DMS79 treated with DMSO at 0.1 percent for 48 hours (cell line): ENCODE data around the gene ZBTB18.
"Not testable (repeated sequence)": the region's sequence is repeated elsewhere in the genome, so short reads cannot be mapped to it uniquely, and the experiment has no call there.

ENCODE experiments used
- DNase-seq: peaks from one replicate; lab custom pipeline; 2025; lab: John Stamatoyannopoulos, UW

ZBTB18 gene

DNA sequence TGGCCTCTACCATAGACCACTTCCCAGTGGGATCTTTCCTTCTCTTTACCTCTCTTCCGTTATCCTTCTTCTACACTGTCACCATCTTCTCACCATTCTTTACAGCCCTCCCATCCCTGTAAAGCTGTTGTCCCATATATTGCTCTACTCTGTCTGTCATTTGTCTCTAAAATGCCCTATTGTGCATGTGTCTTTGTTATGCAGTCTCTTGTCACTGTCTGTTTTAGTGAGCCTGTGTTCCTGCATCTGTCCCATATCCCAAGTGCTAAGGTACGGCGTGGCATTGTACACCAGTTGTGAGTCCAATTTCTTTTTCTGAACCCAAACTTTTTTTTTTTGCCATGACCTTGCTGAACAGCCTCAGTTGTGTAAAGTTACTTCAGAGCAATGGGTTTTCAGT, 8.8 kb upstream of the ZBTB18 start:
- DNase-seq, result no peak

DNA sequence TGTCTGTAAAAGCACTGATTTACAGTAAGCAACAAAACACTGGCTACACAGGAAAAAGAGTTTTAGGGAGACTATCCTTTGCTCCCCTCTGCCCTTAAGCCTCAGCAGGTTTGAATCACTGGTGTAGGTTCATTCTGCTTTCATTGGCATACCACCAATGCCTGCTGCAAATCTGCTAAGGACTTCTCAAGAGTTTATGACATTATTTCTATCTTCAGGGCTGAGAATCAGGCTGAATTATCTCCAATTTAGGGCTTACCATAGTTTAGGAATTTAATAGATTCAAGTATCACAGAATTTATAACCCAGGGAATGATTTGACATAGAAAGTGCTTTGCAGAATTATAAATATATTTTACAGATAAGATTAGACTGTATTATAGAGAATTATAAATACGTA, 6.7 kb upstream of the ZBTB18 start:
- no peak for DNase-seq

DNA sequence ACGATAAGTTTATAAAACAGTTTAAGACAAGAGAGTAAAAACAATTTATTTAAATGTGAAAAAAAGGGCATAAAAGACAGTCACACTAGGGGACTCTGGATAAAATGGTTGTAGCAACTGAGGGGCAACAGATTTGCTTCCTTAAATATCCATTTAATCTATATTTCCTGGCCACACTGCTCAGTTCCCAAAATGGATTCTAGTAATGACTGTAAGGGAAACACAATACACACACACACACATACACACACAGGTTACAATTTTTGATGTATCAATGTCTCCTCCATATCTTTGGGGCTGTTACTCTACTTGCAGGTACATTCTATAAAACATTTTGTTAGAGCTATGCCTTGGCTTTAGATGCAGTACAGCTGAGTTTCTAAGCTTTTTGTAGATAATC, 4.8 kb upstream of the ZBTB18 start:
- not testable (repeated sequence) for DNase-seq

DNA sequence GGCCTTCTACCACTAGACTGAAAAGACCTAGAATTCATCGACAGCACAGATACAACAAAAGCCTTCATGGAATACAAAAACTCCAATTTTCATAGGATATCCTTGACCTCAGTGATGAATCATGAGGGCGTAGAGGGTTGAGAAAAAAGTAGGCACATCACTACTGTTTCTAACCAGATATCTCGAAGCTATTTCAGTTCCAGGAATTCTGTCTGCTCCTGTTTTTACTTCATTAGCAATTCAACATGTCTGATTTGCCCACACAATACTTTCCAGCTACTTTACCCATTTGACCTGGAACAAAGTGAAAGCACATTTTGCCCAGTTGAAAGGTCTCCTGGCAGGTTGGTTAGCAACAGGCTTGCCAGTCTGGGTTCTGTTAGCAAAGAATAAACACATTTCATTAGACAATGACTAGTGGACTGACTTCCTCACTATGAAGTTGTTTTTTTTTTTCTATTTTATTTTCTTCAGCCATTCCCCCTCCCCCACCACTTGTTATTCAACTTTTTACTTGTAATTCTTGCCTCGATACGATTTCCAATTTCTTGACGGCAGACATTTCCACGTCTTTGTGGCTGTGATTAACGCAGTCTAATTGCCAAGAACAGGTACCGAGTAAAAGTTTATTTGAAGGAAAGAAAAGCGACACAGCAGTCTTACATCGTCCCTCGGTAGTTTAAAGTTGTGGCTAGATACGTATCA, 4.0 kb upstream of the ZBTB18 start:
- DNase-seq, result peak; percentile 11

DNA sequence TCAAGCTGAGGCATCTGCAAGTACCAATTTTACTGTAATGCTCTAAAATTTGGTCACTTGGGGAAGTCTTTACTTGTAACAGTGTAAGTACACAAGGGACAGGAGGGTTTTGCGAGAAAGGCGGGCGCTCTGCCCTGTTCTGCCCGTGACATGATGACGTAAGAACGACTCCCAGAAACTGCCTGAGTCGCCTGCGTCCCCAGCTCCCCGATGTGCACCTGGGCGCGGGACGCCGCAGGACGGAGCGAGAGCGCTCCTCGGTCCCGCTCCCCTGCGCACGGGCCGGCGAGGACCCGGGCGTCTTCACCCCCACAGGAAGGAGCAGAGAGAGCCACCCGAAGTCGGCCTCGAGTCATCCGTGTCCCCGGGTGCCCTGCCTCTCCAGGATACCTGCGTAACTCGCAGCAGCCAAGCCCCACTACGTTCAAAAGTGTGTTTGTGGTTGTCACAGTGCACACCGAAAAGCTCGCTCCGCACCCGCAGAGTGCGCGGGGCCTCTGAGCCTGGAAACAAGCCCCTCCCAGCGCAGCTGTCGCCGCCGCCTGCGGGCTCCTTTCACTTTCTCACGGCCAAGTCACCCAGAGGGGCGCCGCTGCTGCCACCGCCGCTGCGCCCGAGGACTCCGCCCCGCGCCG, 3.3 kb upstream of the ZBTB18 start:
- DNase-seq, result peak; percentile 34

DNA sequence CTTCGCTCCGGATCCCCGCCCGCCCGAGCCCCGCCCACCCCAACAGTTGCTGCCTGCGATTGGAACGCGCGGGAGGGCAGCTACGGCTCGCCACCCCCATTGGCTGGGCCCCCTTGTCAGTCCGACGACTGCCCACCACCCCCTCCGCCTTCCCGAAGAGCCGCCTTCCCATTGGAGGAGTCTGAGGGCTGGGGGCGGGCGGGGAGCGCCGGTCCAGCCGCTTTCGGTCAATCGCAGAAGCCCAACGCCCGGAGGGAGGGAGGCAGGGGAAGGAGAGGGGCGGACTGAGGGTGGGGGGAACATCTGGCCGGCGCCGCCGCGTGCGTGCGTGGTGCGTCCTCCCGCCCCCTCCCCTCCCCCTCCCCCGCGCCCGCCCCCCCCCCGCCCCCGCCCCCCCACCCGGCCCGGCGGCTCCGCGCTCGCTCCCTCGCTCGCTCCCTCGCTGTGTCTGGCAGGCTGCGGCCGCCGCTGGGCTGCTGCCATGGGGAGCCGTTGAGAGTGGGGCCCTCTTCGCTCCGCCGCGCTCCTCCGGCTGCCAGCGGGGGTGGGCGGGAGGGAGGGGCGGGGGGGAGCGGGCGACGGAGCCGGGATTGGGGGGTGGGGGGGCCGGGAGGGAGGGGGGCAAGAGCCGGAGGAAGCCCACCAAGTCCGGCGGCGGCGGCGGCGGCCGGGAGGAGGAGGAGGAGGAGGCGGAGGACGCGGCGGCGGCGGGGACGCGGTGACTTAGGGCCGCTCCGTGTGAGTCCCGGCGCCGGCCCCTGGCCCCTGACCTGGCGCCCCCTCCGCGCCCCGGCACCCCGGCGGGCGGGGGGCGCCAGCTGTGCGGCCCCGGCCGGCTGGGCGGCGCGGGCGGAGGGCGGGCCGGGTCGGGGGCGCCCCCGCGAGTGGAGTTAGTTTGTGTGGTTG, 2.6 kb upstream of the ZBTB18 start:
- peak; percentile 90 for DNase-seq

DNA sequence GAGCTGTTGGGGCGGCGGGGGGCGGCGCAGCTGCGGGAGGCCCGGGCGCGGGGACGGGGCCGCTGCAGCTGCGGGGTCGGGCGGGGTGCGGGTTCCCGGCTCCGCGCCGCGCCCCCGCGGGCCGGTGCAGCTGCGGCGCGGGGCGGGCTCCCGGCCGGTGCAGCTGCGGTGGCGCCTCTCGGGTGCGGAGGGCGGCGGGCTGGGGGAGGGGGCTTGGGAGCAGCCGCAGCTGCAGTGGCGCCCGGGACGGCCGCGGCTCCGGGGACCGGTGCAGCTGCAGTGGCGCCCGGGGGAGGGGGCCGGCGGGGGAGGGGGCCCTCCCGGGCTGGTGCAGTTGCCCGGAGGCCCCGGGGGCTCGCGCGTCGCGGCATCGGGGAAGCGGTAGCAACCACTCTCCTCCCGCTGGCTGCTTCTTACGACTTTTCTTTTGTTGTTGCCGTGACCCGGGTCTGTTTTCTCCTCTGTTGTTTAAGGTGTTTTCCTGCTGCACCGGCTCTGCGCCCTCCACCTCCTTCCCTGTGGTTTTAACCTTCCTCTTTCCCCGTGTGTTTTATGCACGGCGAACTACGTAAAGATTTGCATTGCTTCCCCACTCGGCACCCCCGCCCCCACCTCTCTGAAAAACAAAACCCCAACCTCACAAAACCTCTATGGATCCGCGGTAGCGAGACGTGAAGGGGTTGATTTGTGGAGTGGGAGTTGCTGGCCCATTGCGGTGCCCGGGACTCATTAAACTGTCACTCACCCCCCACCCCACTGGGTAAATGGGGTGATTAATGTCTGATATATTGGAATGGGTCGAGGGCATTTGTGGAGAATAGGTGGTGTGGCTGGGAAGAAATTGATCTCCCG, 1.7 kb upstream of the ZBTB18 start:
- DNase-seq, result peak; percentile 20

DNA sequence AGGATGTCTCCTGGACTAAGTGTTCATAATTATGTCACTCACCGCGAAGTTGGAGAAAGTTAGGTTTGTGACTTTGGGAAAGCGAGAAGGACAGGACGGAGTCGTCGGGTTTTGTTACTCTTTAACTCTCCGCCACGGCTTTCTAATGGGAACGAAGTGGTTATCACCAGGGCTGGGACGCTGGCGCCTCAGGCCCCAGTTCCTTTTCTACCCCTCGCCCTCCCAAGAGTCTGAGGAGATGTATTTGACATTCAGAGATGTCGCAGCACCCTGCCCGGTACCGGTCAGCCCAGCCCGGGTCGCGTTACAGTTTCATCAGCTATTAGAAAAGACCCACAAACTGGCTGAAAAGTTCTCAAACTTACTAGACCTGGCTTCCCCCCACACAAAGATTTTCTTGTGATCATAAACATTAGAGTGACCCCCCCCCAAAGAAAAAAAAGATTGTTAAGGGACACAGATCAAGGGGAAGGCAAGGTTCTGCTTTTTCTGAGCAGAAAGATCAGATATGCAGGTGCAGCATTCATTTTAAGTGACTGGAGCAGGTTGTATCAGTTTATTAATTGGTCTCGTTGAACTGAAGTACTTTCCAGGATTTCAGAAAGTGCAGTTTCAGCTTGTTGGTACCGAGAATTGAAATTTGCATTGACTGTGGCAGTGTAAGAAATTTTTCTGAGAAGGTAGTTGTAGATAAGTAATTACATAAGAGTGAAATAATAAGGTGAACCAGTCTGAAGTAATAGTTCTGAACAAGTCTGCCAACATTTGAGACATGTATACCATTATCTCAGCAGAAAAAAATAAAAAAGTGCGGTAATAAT, 859 bp upstream of the ZBTB18 start:
- DNase-seq, result peak; percentile 25

DNA sequence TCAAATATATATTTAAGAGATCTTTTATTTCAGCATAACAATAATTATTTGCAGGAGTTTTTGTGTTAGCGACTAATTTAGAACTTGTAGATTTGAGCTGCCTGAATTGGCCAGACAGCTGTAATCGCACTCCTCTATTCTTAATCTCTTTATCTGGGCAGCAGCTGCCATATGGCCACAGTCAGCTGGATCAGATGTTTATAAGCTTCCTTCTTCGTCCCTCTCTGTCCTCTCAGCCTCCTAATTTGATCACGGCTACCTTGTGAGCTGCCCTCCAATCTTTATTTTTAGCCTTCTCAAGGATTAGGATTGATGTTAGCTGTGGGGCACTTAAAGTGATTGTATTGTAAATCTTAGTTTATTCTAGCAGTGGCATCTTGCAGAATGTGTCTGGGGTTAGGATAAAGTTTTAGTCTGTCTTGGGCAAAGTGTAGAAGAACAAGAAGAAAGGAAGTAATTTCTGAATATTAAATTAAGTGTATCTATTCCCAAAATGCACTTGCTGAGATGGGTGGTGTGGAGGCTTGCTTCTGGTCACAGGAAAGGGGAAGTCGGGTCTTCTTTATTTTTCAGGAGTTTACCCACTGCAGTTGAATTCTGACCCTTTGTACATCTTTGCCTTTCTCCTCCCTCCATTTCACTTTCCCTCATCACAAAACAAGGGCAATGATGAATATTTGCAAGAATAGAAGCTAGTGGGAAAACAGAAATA, 1.1 kb downstream of the ZBTB18 start:
- peak; percentile 2 for DNase-seq

DNA sequence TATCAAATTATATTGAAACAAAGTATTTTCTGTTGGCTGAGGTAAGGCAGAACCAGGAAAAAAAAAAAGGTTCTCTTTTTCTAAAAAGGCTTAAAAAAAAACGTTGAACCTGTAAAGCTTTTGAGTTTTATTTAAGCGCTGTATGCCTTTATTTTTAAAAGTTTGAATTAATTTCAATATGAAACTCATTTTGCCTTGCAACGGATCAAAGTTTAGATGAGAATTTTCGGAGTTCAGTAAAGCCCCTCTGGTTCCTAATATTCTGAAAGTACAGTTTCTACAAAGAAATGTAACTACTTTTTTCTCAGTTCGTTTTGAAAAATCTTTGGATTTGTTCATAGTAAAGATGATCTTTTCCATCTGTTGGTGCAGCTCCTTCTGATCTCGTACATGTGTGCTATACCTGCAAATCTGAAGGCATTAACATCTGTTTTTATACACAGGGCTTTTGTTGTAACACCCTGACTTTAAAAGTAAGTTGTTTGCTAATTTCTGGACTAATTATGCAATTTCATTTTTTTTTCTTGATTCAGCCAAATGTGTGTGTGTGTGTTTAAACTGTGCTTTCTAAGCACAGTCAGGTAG, 1.7 kb downstream of the ZBTB18 start:
- no peak for DNase-seq

DNA sequence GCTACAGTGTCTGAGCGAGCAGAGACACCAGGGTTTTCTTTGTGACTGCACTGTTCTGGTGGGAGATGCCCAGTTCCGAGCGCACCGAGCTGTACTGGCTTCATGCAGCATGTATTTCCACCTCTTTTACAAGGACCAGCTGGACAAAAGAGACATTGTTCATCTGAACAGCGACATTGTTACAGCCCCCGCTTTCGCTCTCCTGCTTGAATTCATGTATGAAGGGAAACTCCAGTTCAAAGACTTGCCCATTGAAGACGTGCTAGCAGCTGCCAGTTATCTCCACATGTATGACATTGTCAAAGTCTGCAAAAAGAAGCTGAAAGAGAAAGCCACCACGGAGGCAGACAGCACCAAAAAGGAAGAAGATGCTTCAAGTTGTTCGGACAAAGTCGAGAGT, 2.7 kb downstream of the ZBTB18 start:
- no peak for DNase-seq

DNA sequence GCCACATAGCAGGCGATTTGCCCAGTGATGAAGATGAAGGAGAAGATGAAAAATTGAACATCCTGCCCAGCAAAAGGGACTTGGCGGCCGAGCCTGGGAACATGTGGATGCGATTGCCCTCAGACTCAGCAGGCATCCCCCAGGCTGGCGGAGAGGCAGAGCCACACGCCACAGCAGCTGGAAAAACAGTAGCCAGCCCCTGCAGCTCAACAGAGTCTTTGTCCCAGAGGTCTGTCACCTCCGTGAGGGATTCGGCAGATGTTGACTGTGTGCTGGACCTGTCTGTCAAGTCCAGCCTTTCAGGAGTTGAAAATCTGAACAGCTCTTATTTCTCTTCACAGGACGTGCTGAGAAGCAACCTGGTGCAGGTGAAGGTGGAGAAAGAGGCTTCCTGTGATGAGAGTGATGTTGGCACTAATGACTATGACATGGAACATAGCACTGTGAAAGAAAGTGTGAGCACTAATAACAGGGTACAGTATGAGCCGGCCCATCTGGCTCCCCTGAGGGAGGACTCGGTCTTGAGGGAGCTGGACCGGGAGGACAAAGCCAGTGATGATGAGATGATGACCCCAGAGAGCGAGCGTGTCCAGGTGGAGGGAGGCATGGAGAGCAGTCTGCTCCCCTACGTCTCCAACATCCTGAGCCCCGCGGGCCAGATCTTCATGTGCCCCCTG, 3.3 kb downstream of the ZBTB18 start:
- no peak for DNase-seq

DNA sequence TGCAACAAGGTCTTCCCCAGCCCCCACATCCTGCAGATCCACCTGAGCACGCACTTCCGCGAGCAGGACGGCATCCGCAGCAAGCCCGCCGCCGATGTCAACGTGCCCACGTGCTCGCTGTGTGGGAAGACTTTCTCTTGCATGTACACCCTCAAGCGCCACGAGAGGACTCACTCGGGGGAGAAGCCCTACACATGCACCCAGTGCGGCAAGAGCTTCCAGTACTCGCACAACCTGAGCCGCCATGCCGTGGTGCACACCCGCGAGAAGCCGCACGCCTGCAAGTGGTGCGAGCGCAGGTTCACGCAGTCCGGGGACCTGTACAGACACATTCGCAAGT, 3.8 kb downstream of the ZBTB18 start:
- DNase-seq, result no peak

DNA sequence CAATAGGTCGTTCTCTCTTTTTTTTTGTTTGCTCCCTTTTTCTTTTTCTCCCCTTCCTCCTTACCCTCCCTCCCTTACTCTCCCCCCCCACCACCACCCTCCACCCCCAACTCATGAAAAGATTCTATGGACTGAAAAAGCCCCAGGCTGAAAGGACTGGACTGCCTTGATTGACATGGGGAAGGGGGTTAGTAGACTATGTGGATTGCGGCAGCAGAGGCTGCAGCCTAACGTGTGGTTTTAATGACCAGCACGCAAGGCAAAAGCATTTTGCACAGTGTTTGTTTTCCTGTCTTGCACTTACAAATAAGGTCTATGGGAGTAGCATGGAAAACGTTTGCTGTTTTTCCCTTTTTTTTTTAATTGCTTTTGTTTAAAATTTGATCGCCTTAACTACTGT, 5.5 kb downstream of the ZBTB18 start:
- no peak for DNase-seq

DNA sequence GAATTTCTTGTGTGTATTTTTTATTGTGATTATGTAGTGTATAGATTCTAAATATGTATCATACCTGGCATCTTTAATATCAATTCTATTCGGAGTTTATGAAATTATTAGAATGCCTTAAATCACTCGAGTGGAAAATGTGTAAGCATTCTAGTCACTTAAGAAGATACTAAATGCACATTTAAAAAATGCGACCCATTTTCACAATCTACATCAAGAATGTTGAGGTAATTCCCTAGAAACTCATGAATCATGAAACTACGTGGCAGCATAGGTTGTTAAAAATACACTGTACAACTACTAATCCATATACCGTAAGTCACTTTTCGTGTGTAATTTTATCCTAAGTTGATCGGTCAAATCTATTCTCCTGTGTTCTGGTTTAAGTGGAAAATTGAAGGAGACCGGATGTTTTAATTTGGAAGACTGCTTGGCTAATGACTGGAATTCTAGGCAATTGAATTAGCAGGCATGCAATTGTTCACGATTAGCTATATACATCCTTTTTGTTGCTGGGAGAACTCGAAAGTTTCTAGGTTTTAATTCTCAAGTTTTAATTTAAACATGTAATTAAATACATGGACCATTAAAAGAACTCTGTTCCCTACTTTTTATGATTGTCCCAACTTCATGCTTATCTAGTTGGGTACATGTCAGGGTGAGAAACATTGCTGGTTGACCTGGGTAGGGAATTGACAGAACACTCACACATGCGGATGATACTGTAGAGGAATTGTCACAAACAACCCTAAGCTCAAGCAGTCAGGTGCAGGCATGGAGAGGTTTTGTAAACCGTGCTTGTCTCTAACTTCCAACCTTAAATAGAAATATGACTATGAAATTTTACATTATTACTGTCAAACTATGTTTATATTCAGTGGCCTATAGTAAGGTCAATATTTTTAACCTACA, 6.6 kb downstream of the ZBTB18 start:
- no peak for DNase-seq

DNA sequence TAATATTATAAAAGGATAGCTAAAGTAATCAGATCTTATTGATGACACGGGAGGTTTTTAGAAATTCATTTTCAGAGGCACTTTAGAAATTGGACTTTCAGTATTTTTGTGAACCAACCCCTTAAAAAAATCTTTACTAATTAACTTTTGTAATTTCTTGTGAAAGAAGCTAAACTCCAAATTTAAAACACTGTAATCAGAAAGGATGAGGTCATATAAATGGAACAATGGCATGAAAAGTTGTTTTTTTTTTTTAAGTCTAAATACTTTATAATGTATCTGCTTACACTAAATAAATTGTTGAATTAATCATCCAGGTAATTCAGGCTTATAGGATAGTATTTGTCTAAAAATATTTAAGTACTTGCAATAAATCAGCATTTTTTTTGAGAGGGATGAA, 9.0 kb downstream of the ZBTB18 start:
- no peak for DNase-seq

DNA sequence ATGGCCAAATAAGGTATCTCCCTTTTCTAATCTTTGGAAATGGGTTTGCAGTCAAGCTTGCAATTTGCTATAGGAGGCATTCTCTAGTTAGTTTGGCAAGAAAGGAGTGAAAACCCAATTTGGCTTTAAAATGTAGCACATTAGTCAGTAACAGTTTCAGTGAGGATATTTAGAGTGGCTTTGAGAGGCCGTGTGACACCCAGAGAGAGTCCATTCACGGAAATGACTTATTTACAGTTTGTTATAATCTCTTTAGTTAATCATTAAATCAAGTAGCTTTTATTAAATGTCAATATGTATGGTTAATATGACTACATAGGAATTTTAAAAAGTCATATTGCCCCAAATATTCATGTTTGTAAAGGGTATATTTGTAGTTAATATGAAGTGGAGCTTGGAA, 9.6 kb downstream of the ZBTB18 start:
- no peak for DNase-seq

DNA sequence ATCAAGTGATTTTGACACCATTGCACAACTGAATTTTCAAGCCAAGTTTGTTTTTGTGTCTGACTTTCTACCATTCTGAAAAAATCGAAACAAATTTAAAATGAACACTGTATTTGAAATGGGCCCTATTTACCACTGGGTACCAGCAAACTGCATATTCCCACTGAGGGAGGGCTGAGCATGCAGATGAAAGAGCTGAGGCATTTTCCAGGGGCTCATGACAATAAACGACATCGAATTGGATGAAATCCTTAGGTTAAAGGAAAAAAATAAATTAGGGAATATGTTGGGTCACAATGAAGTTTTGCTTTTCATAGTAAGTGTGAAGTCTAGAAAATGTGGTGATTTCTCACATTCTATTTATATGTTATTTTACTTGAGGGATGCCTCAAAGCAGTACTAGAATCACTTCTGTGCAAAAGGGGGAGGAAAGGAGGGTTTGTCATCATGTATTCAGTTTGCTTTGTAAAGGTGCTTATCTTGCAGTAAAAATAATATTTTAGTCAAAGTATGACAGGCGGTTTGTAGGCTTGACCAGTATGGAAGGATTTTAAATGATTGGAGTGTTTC, 11.2 kb downstream of the ZBTB18 start:
- DNase-seq, result no peak
